Panc1 (cell line): ENCODE results near the gene SH3BP1. TPM values are rescaled to one million over a fixed set of nuclear protein-coding genes. Genes with fewer than 3 reads are reported as not detected.
A peak's percentile ranks its signal among the peaks of the same experiment; 100 is the strongest.

ENCODE experiments used
- ATAC-seq: fragments of 200-7000 bp; cut with Tn5 transposase; 2 replicates; pipeline ENCODE4 v1.9.1; 2020; ENCODE audit warnings: mild to moderate bottlenecking, moderate library complexity
- BruUV-seq: library from RNA; stranded (reverse); fragments of 400-500 nt; replicated peaks from 2 replicates; lab custom pipeline; 2021; lab: Mats Ljungman, UMichigan
- CTCF ChIA-PET: fragments of 300-600 bp; sonication (Branson Sonifier 250); formaldehyde crosslinking; loops from one replicate; lab custom pipeline; 2022; ENCODE audit warnings: antibody characterized with exemption; lab: Charles Lee
- POLR2A ChIA-PET: fragments of 300-600 bp; sonication (Branson Sonifier 250); formaldehyde crosslinking; loops from one replicate; lab custom pipeline; 2022; ENCODE audit warnings: antibody characterized with exemption; lab: Charles Lee
- DNase-seq: peaks from one replicate; pipeline ENCODE4 v3.0.0-alpha.2; 2010; ENCODE audit warnings: low read depth, low spot score
- H3K27ac ChIP-seq: 2 replicates; pipeline ENCODE4 v1.5.1; 2011; ENCODE audit warnings: mild to moderate bottlenecking, low read length, inconsistent platforms
- H3K27me3 ChIP-seq: fragments of 200-500 bp; sonication (Bioruptor generic); 2 replicates; pipeline ENCODE4 v1.6.0; 2014; ENCODE audit warnings: low read length, inconsistent platforms; ENCODE audit not compliant: control insufficient read depth, insufficient read depth
- H3K36me3 ChIP-seq: fragments of 200-500 bp; sonication (Bioruptor generic); 2 replicates; pipeline ENCODE4 v1.5.1; 2014; ENCODE audit warnings: inconsistent platforms, mild to moderate bottlenecking, low read length, moderate library complexity; ENCODE audit not compliant: control insufficient read depth, insufficient read depth
- H3K4me1 ChIP-seq: 2 replicates; pipeline ENCODE4 v1.5.1; 2011; ENCODE audit warnings: inconsistent platforms, mild to moderate bottlenecking, low read length, moderate library complexity; ENCODE audit not compliant: control insufficient read depth, insufficient read depth
- H3K4me3 ChIP-seq, 2 experiments: 2 replicates each; pipeline ENCODE4 v1.5.1; 2011 to 2012; ENCODE audit warnings: low read depth in 2 of 2, low read length in 2 of 2, mild to moderate bottlenecking in 2 of 2, inconsistent platforms in 1 of 2, moderate library complexity in 1 of 2
- H3K9me3 ChIP-seq: fragments of 200-500 bp; sonication (Bioruptor generic); 2 replicates; pipeline ENCODE4 v1.5.1; 2014; ENCODE audit warnings: low read depth, mild to moderate bottlenecking, inconsistent platforms, low read length, moderate library complexity; ENCODE audit not compliant: control insufficient read depth, insufficient read depth
- POLR2AphosphoS5 ChIP-seq: IDR thresholded peaks from 2 replicates; pipeline ENCODE4 v1.6.1; 2012; ENCODE audit warnings: mild to moderate bottlenecking, low read depth, low read length, moderate library complexity
- SIN3A ChIP-seq: IDR thresholded peaks from 2 replicates; pipeline ENCODE4 v1.6.1; 2012; ENCODE audit warnings: low read depth, mild to moderate bottlenecking, low read length, moderate library complexity, borderline replicate concordance; ENCODE audit not compliant: insufficient read depth
- TCF7L2 ChIP-seq: IDR thresholded peaks from 2 replicates; pipeline ENCODE4 v1.6.1; 2011; ENCODE audit warnings: mild to moderate bottlenecking, low read depth, low read length, inconsistent platforms
- in situ Hi-C: cut with HindIII; loops from 2 replicates; pipeline ENCODE4 v1.10.0; 2016; ENCODE audit warnings: low sequenced_read_pairs, low pct_unique_long_range_greater_than_20kb
- intact Hi-C: fragments of 100-400 bp; cut with micrococcal nuclease; formaldehyde crosslinking; loops from one replicate; pipeline ENCODE4 v1.10.0; 2022; ENCODE audit not compliant: unreplicated experiment
- total RNA-seq: library from RNA; stranded (reverse); gene quantifications from one replicate; pipeline ENCODE4 v1.2.1, GENCODE V29; 2021; ENCODE audit not compliant: unreplicated experiment
- TF ChIP-seq, protein P1 (sequence below), 2 experiments: IDR thresholded peaks; 2 replicates each; pipeline ENCODE4 v1.6.1; 2011 to 2012; ENCODE audit warnings: low read depth in 2 of 2, control low read depth in 1 of 2, low read length in 1 of 2, mild to moderate bottlenecking in 1 of 2, moderate library complexity in 1 of 2; ENCODE audit not compliant: insufficient read depth in 1 of 2
- TF ChIP-seq, protein P2 (sequence below): fragments of 450-650 bp; IDR thresholded peaks from 2 replicates; pipeline ENCODE4 v1.5.1; 2017; ENCODE audit warnings: mild to moderate bottlenecking

SH3BP1 gene
- total RNA-seq, 1 experiment from 2014 or later = 6.8 TPM

GRCh38 chr22:37640591-37641560 is 1.4 kb downstream of the SH3BP1 start:
- DNase-seq = no peak
- peaks cover 6% of the 10 kb centered on the region; the same call in 1 of the 2 replicates for H3K4me1 ChIP-seq

GRCh38 chr22:37641561-37641949 is 2.1 kb downstream of the SH3BP1 start:
- in situ Hi-C loops = no loop called here
- H3K4me1 ChIP-seq = peaks cover 6% of the 10 kb centered on the region; the same call in 1 of the 2 replicates
- H3K27ac ChIP-seq = no peak overlapping the region
- DNase-seq = no peak
- ATAC-seq = no peak
- no peaks in the 10 kb centered on the region for H3K36me3 ChIP-seq
- H3K9me3 ChIP-seq = no peaks in the 10 kb centered on the region
- BruUV-seq = no TSS peak
- ChIA-PET CTCF (no interaction called here), POLR2A (no interaction called here)
- no peak overlapping the region for H3K4me3 ChIP-seq
- intact Hi-C loops = no loop called here
- TF ChIP-seq TCF7L2 (no peak), POLR2AphosphoS5 (no peak), SIN3A (no peak)
- TF ChIP-seq, protein P1, sequence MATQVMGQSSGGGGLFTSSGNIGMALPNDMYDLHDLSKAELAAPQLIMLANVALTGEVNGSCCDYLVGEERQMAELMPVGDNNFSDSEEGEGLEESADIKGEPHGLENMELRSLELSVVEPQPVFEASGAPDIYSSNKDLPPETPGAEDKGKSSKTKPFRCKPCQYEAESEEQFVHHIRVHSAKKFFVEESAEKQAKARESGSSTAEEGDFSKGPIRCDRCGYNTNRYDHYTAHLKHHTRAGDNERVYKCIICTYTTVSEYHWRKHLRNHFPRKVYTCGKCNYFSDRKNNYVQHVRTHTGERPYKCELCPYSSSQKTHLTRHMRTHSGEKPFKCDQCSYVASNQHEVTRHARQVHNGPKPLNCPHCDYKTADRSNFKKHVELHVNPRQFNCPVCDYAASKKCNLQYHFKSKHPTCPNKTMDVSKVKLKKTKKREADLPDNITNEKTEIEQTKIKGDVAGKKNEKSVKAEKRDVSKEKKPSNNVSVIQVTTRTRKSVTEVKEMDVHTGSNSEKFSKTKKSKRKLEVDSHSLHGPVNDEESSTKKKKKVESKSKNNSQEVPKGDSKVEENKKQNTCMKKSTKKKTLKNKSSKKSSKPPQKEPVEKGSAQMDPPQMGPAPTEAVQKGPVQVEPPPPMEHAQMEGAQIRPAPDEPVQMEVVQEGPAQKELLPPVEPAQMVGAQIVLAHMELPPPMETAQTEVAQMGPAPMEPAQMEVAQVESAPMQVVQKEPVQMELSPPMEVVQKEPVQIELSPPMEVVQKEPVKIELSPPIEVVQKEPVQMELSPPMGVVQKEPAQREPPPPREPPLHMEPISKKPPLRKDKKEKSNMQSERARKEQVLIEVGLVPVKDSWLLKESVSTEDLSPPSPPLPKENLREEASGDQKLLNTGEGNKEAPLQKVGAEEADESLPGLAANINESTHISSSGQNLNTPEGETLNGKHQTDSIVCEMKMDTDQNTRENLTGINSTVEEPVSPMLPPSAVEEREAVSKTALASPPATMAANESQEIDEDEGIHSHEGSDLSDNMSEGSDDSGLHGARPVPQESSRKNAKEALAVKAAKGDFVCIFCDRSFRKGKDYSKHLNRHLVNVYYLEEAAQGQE (IDR thresholded peaks at IDR 0.05; ENCODE audit: insufficient read depth in 1 of 2, low read depth in 2 of 2, low read length in 1 of 2) = no peak
- TF ChIP-seq, protein P2, sequence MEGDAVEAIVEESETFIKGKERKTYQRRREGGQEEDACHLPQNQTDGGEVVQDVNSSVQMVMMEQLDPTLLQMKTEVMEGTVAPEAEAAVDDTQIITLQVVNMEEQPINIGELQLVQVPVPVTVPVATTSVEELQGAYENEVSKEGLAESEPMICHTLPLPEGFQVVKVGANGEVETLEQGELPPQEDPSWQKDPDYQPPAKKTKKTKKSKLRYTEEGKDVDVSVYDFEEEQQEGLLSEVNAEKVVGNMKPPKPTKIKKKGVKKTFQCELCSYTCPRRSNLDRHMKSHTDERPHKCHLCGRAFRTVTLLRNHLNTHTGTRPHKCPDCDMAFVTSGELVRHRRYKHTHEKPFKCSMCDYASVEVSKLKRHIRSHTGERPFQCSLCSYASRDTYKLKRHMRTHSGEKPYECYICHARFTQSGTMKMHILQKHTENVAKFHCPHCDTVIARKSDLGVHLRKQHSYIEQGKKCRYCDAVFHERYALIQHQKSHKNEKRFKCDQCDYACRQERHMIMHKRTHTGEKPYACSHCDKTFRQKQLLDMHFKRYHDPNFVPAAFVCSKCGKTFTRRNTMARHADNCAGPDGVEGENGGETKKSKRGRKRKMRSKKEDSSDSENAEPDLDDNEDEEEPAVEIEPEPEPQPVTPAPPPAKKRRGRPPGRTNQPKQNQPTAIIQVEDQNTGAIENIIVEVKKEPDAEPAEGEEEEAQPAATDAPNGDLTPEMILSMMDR = no peak
- no peaks in the 10 kb centered on the region for H3K27me3 ChIP-seq

More at GRCh38 chr22:37640591-37641560, 1.4 kb downstream of the SH3BP1 start:
- H3K27ac ChIP-seq = no peak overlapping the region
- ChIA-PET CTCF (no interaction called here), POLR2A (no interaction called here)
- no TSS peak for BruUV-seq
- in situ Hi-C loops (no loop called here), intact Hi-C loops (no loop called here)
- H3K4me3 ChIP-seq = peak overlapping the region; percentile 10 to 39; a peak in 2 of 4 replicates
- TF ChIP-seq, protein P1 (IDR thresholded peaks at IDR 0.05; ENCODE audit: insufficient read depth in 1 of 2, low read depth in 2 of 2, low read length in 1 of 2) = no peak
- TF ChIP-seq SIN3A = no peak
- TF ChIP-seq, protein P2 = no peak
- TF ChIP-seq TCF7L2 = no peak
- no peaks in the 10 kb centered on the region for H3K36me3 ChIP-seq
- H3K27me3 ChIP-seq = no peaks in the 10 kb centered on the region
- H3K9me3 ChIP-seq = no peaks in the 10 kb centered on the region
- no peak for ATAC-seq
